ENCODE measurements around the gene CHID1. TPM values are rescaled to one million over a fixed set of nuclear protein-coding genes. Genes with fewer than 3 reads are reported as not detected.

CHID1 gene
- total RNA-seq, 1 donor from 2014 or later: 74.6 TPM

DNA sequence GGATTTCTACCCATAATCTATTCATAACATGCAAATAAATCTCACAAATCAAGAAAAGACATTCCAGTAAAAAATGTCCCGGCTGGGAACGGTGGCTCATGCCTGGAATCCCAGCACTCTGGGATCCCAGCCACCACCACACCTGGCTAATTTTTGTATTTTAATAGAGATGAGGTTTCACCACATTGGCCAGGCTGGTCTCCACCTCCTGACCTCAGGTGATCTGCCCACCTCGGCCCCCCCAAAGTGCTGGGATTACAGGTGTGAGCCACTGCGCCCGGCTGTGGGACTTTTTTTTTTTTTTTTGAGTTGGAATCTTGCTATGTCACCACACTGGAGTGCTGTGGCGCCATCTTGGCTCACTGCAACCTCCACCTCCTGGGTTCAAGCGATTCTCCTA, 4.7 kb downstream of the CHID1 start:
- DNase-seq (ENCODE audit: low read depth): no peak
- Histone ChIP-seq H3K27ac (ENCODE audit: low read depth, low read length) (no peak overlapping the region), H3K4me1 (ENCODE audit: insufficient read depth, low read length) (peaks cover 4% of the 10 kb centered on the region), H3K27me3 (ENCODE audit: insufficient read depth, low read length) (no peaks in the 10 kb centered on the region), H3K79me2 (ENCODE audit: insufficient read depth, low read length) (peaks cover 32% of the 10 kb centered on the region), H3K36me3 (ENCODE audit: insufficient read depth, low read length) (peaks cover 13% of the 10 kb centered on the region), H2AFZ (ENCODE audit: low read depth, low read length) (no peak overlapping the region), H3K9me3 (ENCODE audit: insufficient read depth, low read depth, low read length) (no peaks in the 10 kb centered on the region), H3K4me3 (ENCODE audit: insufficient read depth, low read depth, low read length) (no peak overlapping the region), H4K20me1 (ENCODE audit: insufficient read depth, low read length) (peaks cover 35% of the 10 kb centered on the region), H3K9ac (ENCODE audit: low read length) (no peak overlapping the region), H3K4me2 (ENCODE audit: low read length) (no peak overlapping the region)
- no peak for FAIRE-seq
- H3K4me3 Mint-ChIP-seq (ENCODE audit: unreplicated experiment): no peak overlapping the region
- peaks cover 15% of the 10 kb centered on the region for H3K36me3 Mint-ChIP-seq (ENCODE audit: low read depth, unreplicated experiment)
- no peaks in the 10 kb centered on the region for H3K9me3 Mint-ChIP-seq (ENCODE audit: unreplicated experiment)
- H3K27ac Mint-ChIP-seq (ENCODE audit: unreplicated experiment): no peak overlapping the region
- no peaks in the 10 kb centered on the region for H3K27me3 Mint-ChIP-seq (ENCODE audit: low read depth, unreplicated experiment)
- TF ChIP-seq EZH2 (IDR thresholded peaks at IDR 0.05; ENCODE audit: insufficient read depth, low read length): no peak
- TF ChIP-seq, protein P1, sequence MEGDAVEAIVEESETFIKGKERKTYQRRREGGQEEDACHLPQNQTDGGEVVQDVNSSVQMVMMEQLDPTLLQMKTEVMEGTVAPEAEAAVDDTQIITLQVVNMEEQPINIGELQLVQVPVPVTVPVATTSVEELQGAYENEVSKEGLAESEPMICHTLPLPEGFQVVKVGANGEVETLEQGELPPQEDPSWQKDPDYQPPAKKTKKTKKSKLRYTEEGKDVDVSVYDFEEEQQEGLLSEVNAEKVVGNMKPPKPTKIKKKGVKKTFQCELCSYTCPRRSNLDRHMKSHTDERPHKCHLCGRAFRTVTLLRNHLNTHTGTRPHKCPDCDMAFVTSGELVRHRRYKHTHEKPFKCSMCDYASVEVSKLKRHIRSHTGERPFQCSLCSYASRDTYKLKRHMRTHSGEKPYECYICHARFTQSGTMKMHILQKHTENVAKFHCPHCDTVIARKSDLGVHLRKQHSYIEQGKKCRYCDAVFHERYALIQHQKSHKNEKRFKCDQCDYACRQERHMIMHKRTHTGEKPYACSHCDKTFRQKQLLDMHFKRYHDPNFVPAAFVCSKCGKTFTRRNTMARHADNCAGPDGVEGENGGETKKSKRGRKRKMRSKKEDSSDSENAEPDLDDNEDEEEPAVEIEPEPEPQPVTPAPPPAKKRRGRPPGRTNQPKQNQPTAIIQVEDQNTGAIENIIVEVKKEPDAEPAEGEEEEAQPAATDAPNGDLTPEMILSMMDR (IDR thresholded peaks at IDR 0.05; ENCODE audit: insufficient read depth, low read depth, low read length): no peak
- H3K4me1 Mint-ChIP-seq (ENCODE audit: low read depth, unreplicated experiment): peaks cover 4% of the 10 kb centered on the region

DNA sequence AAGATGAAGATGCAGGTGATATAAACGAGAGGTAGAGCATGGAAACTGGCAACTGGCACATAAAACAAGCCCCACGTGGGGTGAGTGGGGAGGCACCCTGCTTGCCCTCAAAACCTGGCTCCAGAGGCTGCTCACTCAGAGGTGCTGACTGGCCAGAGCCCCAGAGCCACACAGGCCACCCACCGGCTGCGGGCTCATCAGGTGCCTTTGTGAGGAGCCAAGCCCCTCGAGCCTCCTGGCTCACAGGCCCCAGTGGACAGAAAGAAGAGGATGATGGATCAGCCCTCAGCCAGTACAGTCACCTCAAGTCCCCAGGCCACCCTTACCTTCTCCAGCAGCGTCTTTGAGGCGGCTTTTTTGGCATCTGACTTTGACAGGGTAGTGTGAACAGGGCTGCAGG, 6.2 kb downstream of the CHID1 start:
- H3K27me3 Mint-ChIP-seq (ENCODE audit: low read depth, unreplicated experiment): no peaks in the 10 kb centered on the region
- Histone ChIP-seq H2AFZ (ENCODE audit: low read depth, low read length) (no peak overlapping the region), H3K36me3 (ENCODE audit: insufficient read depth, low read length) (peaks cover 13% of the 10 kb centered on the region), H3K4me1 (ENCODE audit: insufficient read depth, low read length) (no peaks in the 10 kb centered on the region), H3K4me3 (ENCODE audit: insufficient read depth, low read depth, low read length) (no peak overlapping the region), H3K27ac (ENCODE audit: low read depth, low read length) (no peak overlapping the region), H4K20me1 (ENCODE audit: insufficient read depth, low read length) (peaks cover 30% of the 10 kb centered on the region), H3K27me3 (ENCODE audit: insufficient read depth, low read length) (no peaks in the 10 kb centered on the region), H3K79me2 (ENCODE audit: insufficient read depth, low read length) (peaks cover 20% of the 10 kb centered on the region), H3K4me2 (ENCODE audit: low read length) (no peak overlapping the region), H3K9me3 (ENCODE audit: insufficient read depth, low read depth, low read length) (no peaks in the 10 kb centered on the region), H3K9ac (ENCODE audit: low read length) (no peak overlapping the region)
- no peak for FAIRE-seq
- H3K9me3 Mint-ChIP-seq (ENCODE audit: unreplicated experiment): no peaks in the 10 kb centered on the region
- H3K27ac Mint-ChIP-seq (ENCODE audit: unreplicated experiment): no peak overlapping the region
- H3K4me3 Mint-ChIP-seq (ENCODE audit: unreplicated experiment): no peak overlapping the region
- H3K4me1 Mint-ChIP-seq (ENCODE audit: low read depth, unreplicated experiment): no peaks in the 10 kb centered on the region
- TF ChIP-seq, protein P1 (IDR thresholded peaks at IDR 0.05; ENCODE audit: insufficient read depth, low read depth, low read length): no peak
- TF ChIP-seq EZH2 (IDR thresholded peaks at IDR 0.05; ENCODE audit: insufficient read depth, low read length): no peak
- H3K36me3 Mint-ChIP-seq (ENCODE audit: low read depth, unreplicated experiment): peaks cover 15% of the 10 kb centered on the region
- DNase-seq (ENCODE audit: low read depth): no peak

DNA sequence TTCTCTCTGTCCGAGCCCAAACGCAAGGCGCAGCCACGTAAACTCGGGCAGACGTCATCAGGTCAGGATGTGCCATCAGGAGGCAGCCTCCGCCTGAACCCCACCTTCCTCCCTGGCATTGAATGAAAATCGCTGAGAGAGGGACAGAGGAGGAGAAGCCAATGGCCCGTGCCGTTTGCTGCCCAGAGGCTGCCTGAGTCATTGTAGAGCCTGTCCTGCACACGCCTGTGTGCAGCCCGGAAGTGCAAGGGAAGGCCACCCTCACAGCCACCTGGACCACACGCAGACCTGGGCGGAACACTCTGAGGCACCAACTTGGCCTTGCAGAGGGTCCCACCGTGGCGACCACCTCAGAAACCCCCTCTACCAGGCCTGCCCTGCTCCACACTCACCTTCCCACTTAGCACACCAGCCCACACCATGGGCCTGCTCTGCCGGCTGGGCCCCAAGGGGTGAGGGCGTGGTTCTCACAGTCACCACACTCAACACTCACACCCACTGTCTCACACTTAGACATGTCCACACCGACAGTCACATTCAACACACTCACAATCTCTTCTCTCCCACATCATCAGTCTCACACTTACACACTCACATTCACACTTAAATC, 9.1 kb downstream of the CHID1 start:
- TF ChIP-seq EZH2 (IDR thresholded peaks at IDR 0.05; ENCODE audit: insufficient read depth, low read length): no peak
- TF ChIP-seq, protein P1 (IDR thresholded peaks at IDR 0.05; ENCODE audit: insufficient read depth, low read depth, low read length): no peak
- Mint-ChIP-seq H3K9me3 (ENCODE audit: unreplicated experiment) (no peaks in the 10 kb centered on the region), H3K36me3 (ENCODE audit: low read depth, unreplicated experiment) (peaks cover 10% of the 10 kb centered on the region), H3K4me3 (ENCODE audit: unreplicated experiment) (no peak overlapping the region), H3K4me1 (ENCODE audit: low read depth, unreplicated experiment) (no peaks in the 10 kb centered on the region), H3K27ac (ENCODE audit: unreplicated experiment) (no peak overlapping the region), H3K27me3 (ENCODE audit: low read depth, unreplicated experiment) (no peaks in the 10 kb centered on the region)
- no peaks in the 10 kb centered on the region for H3K9me3 ChIP-seq (ENCODE audit: insufficient read depth, low read depth, low read length)
- DNase-seq (ENCODE audit: low read depth) (no peak), FAIRE-seq (no peak)
- peaks cover 13% of the 10 kb centered on the region for H3K36me3 ChIP-seq (ENCODE audit: insufficient read depth, low read length)
- H3K27ac ChIP-seq (ENCODE audit: low read depth, low read length): no peak overlapping the region
- H3K4me2 ChIP-seq (ENCODE audit: low read length): no peak overlapping the region
- H2AFZ ChIP-seq (ENCODE audit: low read depth, low read length): no peak overlapping the region
- H3K4me1 ChIP-seq (ENCODE audit: insufficient read depth, low read length): no peaks in the 10 kb centered on the region
- no peak overlapping the region for H3K4me3 ChIP-seq (ENCODE audit: insufficient read depth, low read depth, low read length)
- no peak overlapping the region for H3K9ac ChIP-seq (ENCODE audit: low read length)
- H4K20me1 ChIP-seq (ENCODE audit: insufficient read depth, low read length): peaks cover 19% of the 10 kb centered on the region
- H3K79me2 ChIP-seq (ENCODE audit: insufficient read depth, low read length): no peaks in the 10 kb centered on the region
- no peaks in the 10 kb centered on the region for H3K27me3 ChIP-seq (ENCODE audit: insufficient read depth, low read length)

Data from astrocyte (in vitro differentiated cells and primary cell).